Neural cell (in vitro differentiated cells): Measurements from ENCODE around the gene TOR1A. TPM values are rescaled to one million over a fixed set of nuclear protein-coding genes. Genes with fewer than 3 reads are reported as not detected.

Experiments
- H2AFZ ChIP-seq: fragments of 200-600, 300-800 bp; sonication (generic), shearing (Covaris generic); 2 replicates; pipeline ENCODE4 v1.6.0; 2014; ENCODE audit warnings: low read depth, mild to moderate bottlenecking, antibody characterized with exemption, low read length, moderate library complexity
- H3F3A ChIP-seq: fragments of 200-600 bp; shearing (Covaris generic); 2 replicates; pipeline ENCODE4 v1.6.1; 2016; ENCODE audit warnings: mild to moderate bottlenecking, moderate library complexity, mixed read lengths, antibody characterized with exemption, low read length; ENCODE audit not compliant: insufficient read depth, poor library complexity, severe bottlenecking
- H3K27ac ChIP-seq: fragments of 200-600, 300-800 bp; sonication (generic), shearing (Covaris generic); 2 replicates; pipeline ENCODE4 v1.5.1; 2014; ENCODE audit warnings: mild to moderate bottlenecking, low read length, moderate library complexity
- H3K27me3 ChIP-seq: fragments of 300-800, 200-600 bp; sonication (generic), shearing (Covaris generic); 2 replicates; pipeline ENCODE4 v1.6.0; 2014; ENCODE audit warnings: mild to moderate bottlenecking, low read depth, low read length, moderate library complexity; ENCODE audit not compliant: insufficient read depth
- H3K36me3 ChIP-seq: fragments of 300-800, 200-600 bp; sonication (generic), shearing (Covaris generic); 2 replicates; pipeline ENCODE4 v1.5.1; 2014; ENCODE audit warnings: mild to moderate bottlenecking, antibody characterized with exemption, low read length, moderate library complexity; ENCODE audit not compliant: insufficient read depth
- H3K4me2 ChIP-seq: fragments of 300-800, 200-600 bp; sonication (generic), shearing (Covaris generic); 2 replicates; pipeline ENCODE4 v1.6.0; 2014; ENCODE audit warnings: mild to moderate bottlenecking, low read length
- H3K4me3 ChIP-seq: fragments of 300-800, 200-600 bp; sonication (generic), shearing (Covaris generic); 2 replicates; pipeline ENCODE4 v1.5.1; 2014; ENCODE audit warnings: mild to moderate bottlenecking, low read length, moderate library complexity
- H3K79me2 ChIP-seq: fragments of 200-600 bp; shearing (Covaris generic); replicated peaks from 2 replicates; pipeline ENCODE4 v1.6.0; 2014; ENCODE audit warnings: mild to moderate bottlenecking, low read length, moderate library complexity; ENCODE audit not compliant: insufficient read depth
- H3K9ac ChIP-seq: fragments of 300-800, 200-600 bp; sonication (generic), shearing (Covaris generic); 2 replicates; pipeline ENCODE4 v1.6.1; 2016; ENCODE audit warnings: mild to moderate bottlenecking, low read length, mixed read lengths
- H3K9me2 ChIP-seq: fragments of 200-600 bp; shearing (Covaris generic); 2 replicates; pipeline ENCODE4 v1.6.1; 2016; ENCODE audit warnings: mild to moderate bottlenecking, low read length, mixed read lengths; ENCODE audit not compliant: insufficient read depth
- H3K9me3 ChIP-seq: fragments of 200-600, 300-800 bp; sonication (generic), shearing (Covaris generic); 2 replicates; pipeline ENCODE4 v1.6.1; 2016; ENCODE audit warnings: mild to moderate bottlenecking, mixed run types, low read length, moderate library complexity, mixed read lengths
- H4K20me1 ChIP-seq: fragments of 200-600 bp; shearing (Covaris generic); 2 replicates; pipeline ENCODE4 v1.6.1; 2016; ENCODE audit warnings: mild to moderate bottlenecking, mixed run types; ENCODE audit not compliant: insufficient read depth
- EP300 ChIP-seq: fragments of 450-650 bp; conservative IDR thresholded peaks from 2 replicates; pipeline ENCODE4 v1.6.1; 2014; ENCODE audit warnings: antibody characterized with exemption, mild to moderate bottlenecking, moderate library complexity; ENCODE audit not compliant: poor library complexity, severe bottlenecking
- EZH2 ChIP-seq: fragments of 200-600, 300-800 bp; shearing (Covaris generic), sonication (generic); IDR thresholded peaks from 2 replicates; pipeline ENCODE4 v1.6.1; 2014; ENCODE audit warnings: antibody characterized with exemption, low read length, borderline replicate concordance, mild to moderate bottlenecking; ENCODE audit not compliant: insufficient read depth, poor library complexity, severe bottlenecking
- POLR2AphosphoS5 ChIP-seq: IDR thresholded peaks from 2 replicates; pipeline ENCODE4 v1.6.1; 2012
- RAD21 ChIP-seq: fragments of 450-650 bp; conservative IDR thresholded peaks from 2 replicates; pipeline ENCODE4 v1.6.1; 2014; ENCODE audit warnings: antibody characterized with exemption, mild to moderate bottlenecking, moderate library complexity
- SMC3 ChIP-seq: fragments of 450-650 bp; conservative IDR thresholded peaks from 2 replicates; pipeline ENCODE4 v1.6.1; 2014; ENCODE audit warnings: antibody characterized with exemption, mild to moderate bottlenecking, moderate library complexity; ENCODE audit not compliant: poor library complexity
- TAF1 ChIP-seq: IDR thresholded peaks from 2 replicates; pipeline ENCODE4 v1.6.1; 2012; ENCODE audit warnings: low read depth
- polyA plus RNA-seq: library from polyadenylated mRNA; depleted of rRNA; stranded (reverse); fragments of >200 nt; gene quantifications from 2 replicates; pipeline ENCODE4 v1.2.3, GENCODE V29; 2014
- TF ChIP-seq, protein P1 (sequence below): IDR thresholded peaks from 2 replicates; pipeline ENCODE4 v1.6.1; 2012; ENCODE audit warnings: borderline replicate concordance
- TF ChIP-seq, protein P2 (sequence below): fragments of 450-650 bp; IDR thresholded peaks from 2 replicates; pipeline ENCODE4 v1.5.1; 2014; ENCODE audit warnings: antibody characterized with exemption, mild to moderate bottlenecking, moderate library complexity; ENCODE audit not compliant: poor library complexity, severe bottlenecking

The TOR1A gene
- polyA plus RNA-seq, 1 donor from 2014 or later, result 56.3 TPM

DNA sequence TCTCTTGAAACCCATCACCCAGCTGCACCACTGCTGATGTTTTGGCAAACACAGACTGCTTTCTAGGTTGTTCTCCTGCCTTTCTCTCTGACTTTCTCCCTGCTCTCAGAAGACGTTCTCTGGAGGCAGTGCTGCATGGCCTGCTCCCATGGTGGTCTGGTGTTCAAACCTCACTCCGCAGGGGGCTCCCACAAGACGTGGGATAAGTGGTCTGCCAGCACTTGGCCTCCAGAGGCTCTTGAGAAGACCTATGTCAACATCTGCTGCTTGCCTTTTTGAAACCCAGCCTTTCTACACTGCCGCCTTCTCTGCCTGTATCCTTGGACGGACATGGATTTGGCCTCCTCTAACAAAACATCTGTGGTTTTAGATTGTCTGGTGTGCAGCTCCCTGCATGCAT, 27.9 kb upstream of the TOR1A start:
- TF ChIP-seq SMC3 (no peak), EP300 (no peak), TAF1 (no peak)
- TF ChIP-seq, protein P1, sequence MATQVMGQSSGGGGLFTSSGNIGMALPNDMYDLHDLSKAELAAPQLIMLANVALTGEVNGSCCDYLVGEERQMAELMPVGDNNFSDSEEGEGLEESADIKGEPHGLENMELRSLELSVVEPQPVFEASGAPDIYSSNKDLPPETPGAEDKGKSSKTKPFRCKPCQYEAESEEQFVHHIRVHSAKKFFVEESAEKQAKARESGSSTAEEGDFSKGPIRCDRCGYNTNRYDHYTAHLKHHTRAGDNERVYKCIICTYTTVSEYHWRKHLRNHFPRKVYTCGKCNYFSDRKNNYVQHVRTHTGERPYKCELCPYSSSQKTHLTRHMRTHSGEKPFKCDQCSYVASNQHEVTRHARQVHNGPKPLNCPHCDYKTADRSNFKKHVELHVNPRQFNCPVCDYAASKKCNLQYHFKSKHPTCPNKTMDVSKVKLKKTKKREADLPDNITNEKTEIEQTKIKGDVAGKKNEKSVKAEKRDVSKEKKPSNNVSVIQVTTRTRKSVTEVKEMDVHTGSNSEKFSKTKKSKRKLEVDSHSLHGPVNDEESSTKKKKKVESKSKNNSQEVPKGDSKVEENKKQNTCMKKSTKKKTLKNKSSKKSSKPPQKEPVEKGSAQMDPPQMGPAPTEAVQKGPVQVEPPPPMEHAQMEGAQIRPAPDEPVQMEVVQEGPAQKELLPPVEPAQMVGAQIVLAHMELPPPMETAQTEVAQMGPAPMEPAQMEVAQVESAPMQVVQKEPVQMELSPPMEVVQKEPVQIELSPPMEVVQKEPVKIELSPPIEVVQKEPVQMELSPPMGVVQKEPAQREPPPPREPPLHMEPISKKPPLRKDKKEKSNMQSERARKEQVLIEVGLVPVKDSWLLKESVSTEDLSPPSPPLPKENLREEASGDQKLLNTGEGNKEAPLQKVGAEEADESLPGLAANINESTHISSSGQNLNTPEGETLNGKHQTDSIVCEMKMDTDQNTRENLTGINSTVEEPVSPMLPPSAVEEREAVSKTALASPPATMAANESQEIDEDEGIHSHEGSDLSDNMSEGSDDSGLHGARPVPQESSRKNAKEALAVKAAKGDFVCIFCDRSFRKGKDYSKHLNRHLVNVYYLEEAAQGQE, result no peak
- TF ChIP-seq, protein P2, sequence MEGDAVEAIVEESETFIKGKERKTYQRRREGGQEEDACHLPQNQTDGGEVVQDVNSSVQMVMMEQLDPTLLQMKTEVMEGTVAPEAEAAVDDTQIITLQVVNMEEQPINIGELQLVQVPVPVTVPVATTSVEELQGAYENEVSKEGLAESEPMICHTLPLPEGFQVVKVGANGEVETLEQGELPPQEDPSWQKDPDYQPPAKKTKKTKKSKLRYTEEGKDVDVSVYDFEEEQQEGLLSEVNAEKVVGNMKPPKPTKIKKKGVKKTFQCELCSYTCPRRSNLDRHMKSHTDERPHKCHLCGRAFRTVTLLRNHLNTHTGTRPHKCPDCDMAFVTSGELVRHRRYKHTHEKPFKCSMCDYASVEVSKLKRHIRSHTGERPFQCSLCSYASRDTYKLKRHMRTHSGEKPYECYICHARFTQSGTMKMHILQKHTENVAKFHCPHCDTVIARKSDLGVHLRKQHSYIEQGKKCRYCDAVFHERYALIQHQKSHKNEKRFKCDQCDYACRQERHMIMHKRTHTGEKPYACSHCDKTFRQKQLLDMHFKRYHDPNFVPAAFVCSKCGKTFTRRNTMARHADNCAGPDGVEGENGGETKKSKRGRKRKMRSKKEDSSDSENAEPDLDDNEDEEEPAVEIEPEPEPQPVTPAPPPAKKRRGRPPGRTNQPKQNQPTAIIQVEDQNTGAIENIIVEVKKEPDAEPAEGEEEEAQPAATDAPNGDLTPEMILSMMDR, result no peak
- no peaks in the 10 kb centered on the region for H3K9me2 ChIP-seq

DNA sequence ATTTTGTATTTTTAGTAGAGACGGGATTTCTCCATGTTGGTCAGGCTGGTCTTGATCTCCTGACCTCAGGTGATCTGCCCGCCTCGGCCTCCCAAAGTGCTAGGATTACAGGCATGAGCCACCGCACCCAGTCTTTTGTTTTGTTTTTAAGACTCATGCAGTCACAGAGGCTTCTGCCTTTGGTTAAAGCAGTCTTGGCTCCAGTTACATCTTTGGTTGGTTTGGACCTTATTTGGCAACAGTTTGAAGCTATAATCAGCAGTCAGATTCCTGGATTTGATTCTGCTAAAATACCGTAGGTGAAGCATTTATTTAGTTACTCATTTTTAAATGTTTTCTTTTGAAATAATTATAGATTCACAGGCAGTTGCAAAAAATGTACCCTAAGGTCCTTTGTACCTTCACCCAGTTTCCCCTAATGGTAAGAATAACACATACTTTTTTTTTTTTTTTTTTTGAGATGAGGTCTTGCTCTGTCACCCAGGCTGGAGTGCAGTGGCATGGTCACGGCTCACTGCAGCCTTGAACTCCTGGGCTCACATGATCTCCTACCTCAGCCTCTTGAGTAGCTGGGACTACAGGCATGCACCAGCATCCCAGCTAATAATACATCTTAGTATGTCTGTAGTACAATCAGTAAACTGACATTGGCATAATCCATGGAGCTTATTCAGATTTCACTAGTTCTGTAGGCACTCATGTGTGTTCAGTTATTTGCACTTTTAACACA, 27.1 kb upstream of the TOR1A start:
- no peak overlapping the region for H3K27ac ChIP-seq
- H3K36me3 ChIP-seq, result no peaks in the 10 kb centered on the region
- no peak overlapping the region for H3K4me2 ChIP-seq
- no peak overlapping the region for H2AFZ ChIP-seq
- H3F3A ChIP-seq, result no peaks in the 10 kb centered on the region
- no peak overlapping the region for H3K9ac ChIP-seq
- H3K27me3 ChIP-seq, result no peaks in the 10 kb centered on the region
- H3K9me3 ChIP-seq, result no peaks in the 10 kb centered on the region
- H3K4me3 ChIP-seq, result no peak overlapping the region
- H3K9me2 ChIP-seq, result no peaks in the 10 kb centered on the region
- no peak for TF ChIP-seq TAF1
- no peak for TF ChIP-seq RAD21
- no peak for TF ChIP-seq SMC3
- no peak for TF ChIP-seq EZH2
- TF ChIP-seq EP300, result no peak
- TF ChIP-seq, protein P2, result no peak
- no peak for TF ChIP-seq POLR2AphosphoS5
- no peaks in the 10 kb centered on the region for H3K79me2 ChIP-seq
- no peaks in the 10 kb centered on the region for H4K20me1 ChIP-seq

More for the DNA sequence above, 27.9 kb upstream of the TOR1A start:
- Histone ChIP-seq H4K20me1 (no peaks in the 10 kb centered on the region), H3K9me3 (no peaks in the 10 kb centered on the region), H3K79me2 (no peaks in the 10 kb centered on the region), H3F3A (no peaks in the 10 kb centered on the region), H3K9ac (no peak overlapping the region), H2AFZ (no peak overlapping the region), H3K27ac (no peak overlapping the region), H3K4me3 (no peak overlapping the region), H3K27me3 (no peaks in the 10 kb centered on the region), H3K36me3 (no peaks in the 10 kb centered on the region), H3K4me2 (no peak overlapping the region)
